ENCODE data around the gene OPN3.

DNA sequence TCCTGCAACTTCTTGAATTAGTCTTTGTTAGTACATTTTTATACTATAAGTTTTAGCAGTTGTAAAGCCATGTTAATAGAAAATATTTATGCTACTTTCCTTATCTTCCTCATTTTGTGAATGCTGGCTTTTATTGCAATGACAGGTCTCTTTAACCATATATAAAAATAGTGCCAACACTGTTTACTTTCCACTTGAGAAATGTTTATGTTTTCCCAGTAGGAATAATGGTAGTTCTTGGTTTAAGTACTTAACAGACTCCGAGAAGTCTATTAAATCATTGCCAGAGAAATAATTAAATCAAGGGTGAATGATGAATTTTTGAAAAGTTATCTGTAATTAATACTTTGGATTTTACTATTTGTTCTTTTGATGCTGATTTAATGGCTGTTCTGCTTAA is 9.7 kb downstream of the OPN3 start:
- TF ChIP-seq, protein P1, sequence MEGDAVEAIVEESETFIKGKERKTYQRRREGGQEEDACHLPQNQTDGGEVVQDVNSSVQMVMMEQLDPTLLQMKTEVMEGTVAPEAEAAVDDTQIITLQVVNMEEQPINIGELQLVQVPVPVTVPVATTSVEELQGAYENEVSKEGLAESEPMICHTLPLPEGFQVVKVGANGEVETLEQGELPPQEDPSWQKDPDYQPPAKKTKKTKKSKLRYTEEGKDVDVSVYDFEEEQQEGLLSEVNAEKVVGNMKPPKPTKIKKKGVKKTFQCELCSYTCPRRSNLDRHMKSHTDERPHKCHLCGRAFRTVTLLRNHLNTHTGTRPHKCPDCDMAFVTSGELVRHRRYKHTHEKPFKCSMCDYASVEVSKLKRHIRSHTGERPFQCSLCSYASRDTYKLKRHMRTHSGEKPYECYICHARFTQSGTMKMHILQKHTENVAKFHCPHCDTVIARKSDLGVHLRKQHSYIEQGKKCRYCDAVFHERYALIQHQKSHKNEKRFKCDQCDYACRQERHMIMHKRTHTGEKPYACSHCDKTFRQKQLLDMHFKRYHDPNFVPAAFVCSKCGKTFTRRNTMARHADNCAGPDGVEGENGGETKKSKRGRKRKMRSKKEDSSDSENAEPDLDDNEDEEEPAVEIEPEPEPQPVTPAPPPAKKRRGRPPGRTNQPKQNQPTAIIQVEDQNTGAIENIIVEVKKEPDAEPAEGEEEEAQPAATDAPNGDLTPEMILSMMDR (IDR thresholded peaks at IDR 0.05): no peak
- no peak for TF ChIP-seq POLR2AphosphoS5 (IDR thresholded peaks at IDR 0.05)
- TF ChIP-seq POLR2A (IDR thresholded peaks at IDR 0.05): no peak

All from upper lobe of left lung (tissue), 4 donors.